Neutrophil (primary cell): Measurements from ENCODE around the gene LYZL1.
"Not testable (repeated sequence)": the region's sequence is repeated elsewhere in the genome, so short reads cannot be mapped to it uniquely, and the experiment has no call there.

Experiments used
- H3K27ac ChIP-seq: fragments of 200-600 bp; sonication (generic); 2 replicates; pipeline ENCODE4 v1.5.1; 2016; ENCODE audit warnings: mild to moderate bottlenecking, moderate library complexity
- H3K27me3 ChIP-seq: fragments of 200-600 bp; sonication (generic); 2 replicates; pipeline ENCODE4 v1.6.0; 2016; ENCODE audit warnings: mild to moderate bottlenecking
- H3K36me3 ChIP-seq: fragments of 200-600 bp; sonication (generic); 2 replicates; pipeline ENCODE4 v1.5.1; 2017
- H3K4me1 ChIP-seq, 2 experiments: fragments of 200-600 bp in 1 of 2; sonication (generic) in 1 of 2; 1 replicate in 1 of 2; 2 replicates in 1 of 2; pipeline versions ENCODE4 v1.5.1 to v1.6.1; 2013 to 2016; ENCODE audit warnings: low read depth in 1 of 2, low read length in 1 of 2, mild to moderate bottlenecking in 1 of 2, moderate library complexity in 1 of 2; ENCODE audit not compliant: control insufficient read depth in 1 of 2, insufficient read depth in 1 of 2
- H3K4me3 ChIP-seq, 2 experiments: fragments of 200-600 bp in 1 of 2; sonication (generic) in 1 of 2; 1 replicate in 1 of 2; 2 replicates in 1 of 2; pipeline ENCODE4 v1.5.1; 2013 to 2016; ENCODE audit warnings: low read depth in 1 of 2, low read length in 1 of 2, mild to moderate bottlenecking in 1 of 2, moderate library complexity in 1 of 2
- H3K9me3 ChIP-seq: fragments of 200-600 bp; sonication (generic); 2 replicates; pipeline ENCODE4 v1.5.1; 2016
- TF ChIP-seq, protein P1 (sequence below): fragments of 200-600 bp; sonication (generic); IDR thresholded peaks from 2 replicates; pipeline ENCODE4 v1.5.1; 2016; ENCODE audit warnings: antibody characterized with exemption

LYZL1 gene

DNA sequence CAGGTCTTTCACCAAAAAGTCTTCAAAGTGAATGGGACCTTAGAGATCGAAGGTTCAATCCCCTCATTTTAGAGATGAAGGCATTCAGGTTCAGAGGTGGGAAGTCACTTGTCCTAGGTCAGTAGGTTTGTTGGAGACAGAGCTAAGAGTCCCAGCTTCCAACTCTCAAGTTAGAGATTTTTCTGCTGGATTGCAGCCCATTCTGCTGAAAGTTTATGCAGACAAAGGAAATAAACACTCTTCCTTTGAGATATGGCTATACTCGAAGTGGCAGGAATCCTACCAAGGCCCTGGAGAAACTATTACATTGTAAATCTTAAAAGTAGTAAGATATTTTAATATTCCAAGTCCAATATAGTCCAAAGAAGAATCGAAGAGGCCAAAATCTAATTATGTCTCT is 64.4 kb downstream of the LYZL1 start:
- H3K27ac ChIP-seq = no peak overlapping the region
- peaks cover 10% of the 10 kb centered on the region for H3K27me3 ChIP-seq
- H3K4me3 ChIP-seq = no peak overlapping the region
- TF ChIP-seq, protein P1, sequence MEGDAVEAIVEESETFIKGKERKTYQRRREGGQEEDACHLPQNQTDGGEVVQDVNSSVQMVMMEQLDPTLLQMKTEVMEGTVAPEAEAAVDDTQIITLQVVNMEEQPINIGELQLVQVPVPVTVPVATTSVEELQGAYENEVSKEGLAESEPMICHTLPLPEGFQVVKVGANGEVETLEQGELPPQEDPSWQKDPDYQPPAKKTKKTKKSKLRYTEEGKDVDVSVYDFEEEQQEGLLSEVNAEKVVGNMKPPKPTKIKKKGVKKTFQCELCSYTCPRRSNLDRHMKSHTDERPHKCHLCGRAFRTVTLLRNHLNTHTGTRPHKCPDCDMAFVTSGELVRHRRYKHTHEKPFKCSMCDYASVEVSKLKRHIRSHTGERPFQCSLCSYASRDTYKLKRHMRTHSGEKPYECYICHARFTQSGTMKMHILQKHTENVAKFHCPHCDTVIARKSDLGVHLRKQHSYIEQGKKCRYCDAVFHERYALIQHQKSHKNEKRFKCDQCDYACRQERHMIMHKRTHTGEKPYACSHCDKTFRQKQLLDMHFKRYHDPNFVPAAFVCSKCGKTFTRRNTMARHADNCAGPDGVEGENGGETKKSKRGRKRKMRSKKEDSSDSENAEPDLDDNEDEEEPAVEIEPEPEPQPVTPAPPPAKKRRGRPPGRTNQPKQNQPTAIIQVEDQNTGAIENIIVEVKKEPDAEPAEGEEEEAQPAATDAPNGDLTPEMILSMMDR = no peak
- no peaks in the 10 kb centered on the region for H3K9me3 ChIP-seq
- H3K36me3 ChIP-seq = no peaks in the 10 kb centered on the region
- no peaks in the 10 kb centered on the region for H3K4me1 ChIP-seq

DNA sequence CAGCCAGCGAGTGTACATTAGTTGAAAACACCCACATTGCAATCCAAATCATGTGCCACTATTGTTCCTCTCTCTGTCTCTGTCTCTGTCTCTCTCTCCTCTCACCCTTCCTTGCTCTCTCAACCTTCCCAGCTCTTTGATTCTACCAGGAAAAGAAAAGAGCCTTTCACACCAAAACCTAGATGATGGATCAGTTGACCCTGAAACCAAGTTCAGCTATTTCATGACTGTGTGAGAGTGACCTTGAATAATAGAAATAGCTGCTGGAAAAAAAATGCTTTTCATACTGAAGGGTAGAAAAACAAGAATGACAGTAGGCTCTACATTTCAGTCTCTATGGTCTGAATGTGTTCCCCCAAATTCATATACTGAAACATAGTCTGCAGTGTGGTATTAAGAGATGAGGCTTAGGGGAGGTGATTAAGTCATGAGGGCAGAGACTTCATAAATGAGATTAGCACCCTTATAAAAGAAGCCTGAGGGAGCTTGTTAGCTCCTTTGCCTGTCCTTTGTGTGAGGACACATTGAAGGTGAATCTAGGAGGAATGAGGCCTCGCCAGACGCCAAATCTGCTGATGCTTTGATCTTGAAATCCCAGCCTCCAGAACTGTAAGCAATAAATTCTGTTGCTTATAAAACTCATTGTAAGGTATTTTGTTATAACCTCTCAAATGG is 65.2 kb downstream of the LYZL1 start:
- H3K4me3 ChIP-seq = no peak overlapping the region
- H3K36me3 ChIP-seq = no peaks in the 10 kb centered on the region
- TF ChIP-seq, protein P1 = no peak
- H3K27ac ChIP-seq = no peak overlapping the region
- peaks cover 10% of the 10 kb centered on the region for H3K27me3 ChIP-seq
- H3K9me3 ChIP-seq = no peaks in the 10 kb centered on the region
- H3K4me1 ChIP-seq = no peaks in the 10 kb centered on the region

DNA sequence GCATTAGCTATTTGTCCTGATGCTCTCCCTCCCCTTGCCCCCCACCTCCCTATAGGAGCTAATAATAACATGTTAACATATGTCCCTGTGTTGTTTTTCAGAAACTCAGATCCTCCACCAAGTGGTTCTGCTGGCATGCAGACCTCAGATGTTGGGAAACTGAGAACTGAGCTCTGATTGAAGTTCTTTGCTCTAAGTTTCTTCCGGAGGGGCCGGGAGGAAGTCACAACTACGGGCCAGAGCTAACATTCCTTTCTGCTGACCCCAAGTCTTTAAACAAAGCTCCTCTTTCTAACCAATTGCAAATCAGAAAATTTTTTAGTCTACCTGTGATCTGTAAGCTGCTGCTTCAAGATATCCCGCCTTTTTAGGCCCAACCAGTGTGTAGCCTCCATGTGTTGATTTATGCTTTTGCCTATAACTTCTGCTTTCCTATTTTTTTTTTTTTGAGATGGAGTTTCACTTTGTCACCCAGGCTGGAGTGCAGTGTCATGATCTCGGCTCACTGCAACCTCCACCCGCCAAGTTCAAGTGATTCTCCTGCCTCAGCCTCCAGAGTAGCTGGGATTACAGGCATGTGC is 66.6 kb downstream of the LYZL1 start:
- H3K27me3 ChIP-seq = peaks cover 7% of the 10 kb centered on the region
- H3K9me3 ChIP-seq = no peaks in the 10 kb centered on the region
- H3K27ac ChIP-seq = no peak overlapping the region
- no peak overlapping the region for H3K4me3 ChIP-seq
- H3K36me3 ChIP-seq = no peaks in the 10 kb centered on the region
- TF ChIP-seq, protein P1 = no peak
- no peaks in the 10 kb centered on the region for H3K4me1 ChIP-seq

DNA sequence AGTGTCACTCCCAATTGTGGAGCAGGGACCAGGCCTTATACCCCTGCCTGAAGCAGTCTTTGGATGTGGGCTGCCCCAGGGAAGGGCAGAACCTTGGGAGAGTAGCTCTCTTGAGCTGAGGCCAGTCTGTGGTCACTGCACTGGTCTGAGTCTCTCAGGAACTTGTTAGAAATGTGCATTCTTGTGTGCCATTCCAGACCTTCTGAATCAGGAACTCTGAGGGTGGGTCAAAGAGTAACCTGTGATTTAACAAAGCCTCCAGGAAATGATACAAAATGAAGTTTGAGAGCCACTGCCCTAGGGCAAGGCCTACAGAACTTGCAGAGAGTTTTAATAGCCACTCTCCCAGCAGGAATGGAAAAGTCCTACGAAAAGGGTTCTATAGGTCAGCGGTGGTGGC is 68.1 kb downstream of the LYZL1 start:
- TF ChIP-seq, protein P1 = no peak
- H3K9me3 ChIP-seq = no peaks in the 10 kb centered on the region
- H3K27me3 ChIP-seq = peaks cover 7% of the 10 kb centered on the region
- no peaks in the 10 kb centered on the region for H3K4me1 ChIP-seq
- H3K27ac ChIP-seq = no peak overlapping the region
- no peaks in the 10 kb centered on the region for H3K36me3 ChIP-seq
- no peak overlapping the region for H3K4me3 ChIP-seq

DNA sequence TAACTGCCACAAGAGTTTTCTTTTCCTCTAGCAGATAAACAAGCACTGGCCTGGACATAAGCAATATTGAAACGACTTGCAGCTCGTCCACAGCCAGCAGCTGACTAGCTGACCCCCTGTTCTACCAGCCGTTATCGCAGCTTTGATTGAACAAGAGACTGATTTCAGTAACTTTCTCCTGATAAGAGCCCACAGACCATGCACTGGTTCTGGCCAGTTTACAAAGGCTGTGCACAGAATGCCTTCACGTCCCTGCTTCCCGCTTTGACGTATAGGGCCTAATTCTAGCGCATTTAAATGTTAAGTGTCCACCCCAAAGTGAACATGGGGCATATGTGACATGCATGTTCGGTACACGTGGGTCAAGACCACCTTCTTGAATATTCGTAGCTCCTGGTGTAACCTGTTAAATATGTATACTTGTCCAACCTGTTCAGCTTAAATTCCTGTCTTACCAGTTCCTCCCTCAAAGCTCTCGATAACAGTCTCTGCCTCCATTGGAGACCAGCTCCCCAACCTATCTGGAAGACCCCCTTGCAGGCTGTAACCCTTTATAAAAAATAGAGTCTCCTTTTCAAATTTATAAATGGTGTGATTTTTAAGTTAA is 69.2 kb downstream of the LYZL1 start:
- no peaks in the 10 kb centered on the region for H3K36me3 ChIP-seq

DNA sequence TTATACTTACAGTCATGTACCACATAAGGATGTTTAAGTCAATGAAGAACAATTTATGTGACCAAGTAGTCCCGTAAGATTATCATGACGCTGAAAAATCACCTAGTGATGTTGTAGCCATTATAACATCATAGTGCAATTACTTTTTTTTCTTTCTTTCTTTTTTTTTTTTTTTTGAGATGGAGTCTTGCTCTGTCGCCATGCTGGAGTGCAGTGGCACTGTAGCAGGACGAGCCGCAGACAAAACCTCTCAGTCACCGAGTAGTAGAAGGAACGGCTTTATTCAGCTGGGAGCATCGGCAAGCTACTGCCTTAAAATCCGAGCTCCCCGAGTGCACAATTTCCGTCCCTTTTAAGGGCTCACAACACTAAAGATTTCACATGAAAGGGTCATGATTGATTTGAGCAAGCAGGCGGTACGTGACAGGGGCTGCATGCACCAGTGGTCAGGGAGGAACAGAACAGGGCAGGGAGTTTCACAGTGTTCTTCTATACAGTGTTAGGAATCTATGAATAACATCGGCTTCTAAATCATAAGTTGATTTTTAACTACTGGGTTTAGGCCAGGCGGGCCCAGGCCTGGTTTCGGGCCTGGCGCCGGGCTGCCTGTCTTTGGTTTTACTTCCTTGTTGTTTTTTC is 71.5 kb downstream of the LYZL1 start:
- H3K36me3 ChIP-seq, H3K27ac ChIP-seq, H3K4me1 ChIP-seq, H3K9me3 ChIP-seq, H3K27me3 ChIP-seq, H3K4me3 ChIP-seq: not testable (repeated sequence)

More for the DNA sequence above, 69.2 kb downstream of the LYZL1 start:
- Histone ChIP-seq H3K9me3 (no peaks in the 10 kb centered on the region), H3K27me3 (peaks cover 4% of the 10 kb centered on the region), H3K4me1 (no peaks in the 10 kb centered on the region), H3K27ac (no peak overlapping the region), H3K4me3 (no peak overlapping the region)
- TF ChIP-seq, protein P1 = no peak
